K562 (cell line): ENCODE data around the gene WDR46. TPM values are rescaled to one million over a fixed set of nuclear protein-coding genes. Genes with fewer than 3 reads are reported as not detected.
A peak's percentile ranks its signal among the peaks of the same experiment; 100 is the strongest.

Experiments
- CBFA2T2 ChIP-seq: fragments of 450-650 bp; conservative IDR thresholded peaks from 2 replicates; pipeline ENCODE4 v1.6.1; 2017; ENCODE audit warnings: mild to moderate bottlenecking
- EHMT2 ChIP-seq: fragments of 450-650 bp; IDR thresholded peaks from 2 replicates; pipeline ENCODE4 v1.6.1; 2018; ENCODE audit warnings: antibody characterized with exemption
- FOXJ2 ChIP-seq: fragments of 200-800 bp; sonication (Bioruptor generic); IDR thresholded peaks from 2 replicates; pipeline ENCODE4 v1.6.1; 2016; ENCODE audit warnings: missing genetic modification characterization, missing compliant biosample characterization
- HCFC1 ChIP-seq: IDR thresholded peaks from 2 replicates; pipeline ENCODE4 v1.6.1; 2012; ENCODE audit warnings: low read depth, low read length, improper control_type of control experiment
- HDAC2 ChIP-seq: fragments of 450-650 bp; IDR thresholded peaks from 2 replicates; pipeline ENCODE4 v1.6.1; 2016; ENCODE audit warnings: mild to moderate bottlenecking
- KDM5B ChIP-seq: fragments of 200-600 bp; sonication (generic); IDR thresholded peaks from 2 replicates; pipeline ENCODE4 v1.6.1; 2012; ENCODE audit warnings: low read depth, mild to moderate bottlenecking, moderate library complexity, low read length, control low read depth, inconsistent platforms; ENCODE audit not compliant: insufficient replicate concordance
- MBD2 ChIP-seq: sonication (generic); IDR thresholded peaks from 2 replicates; pipeline ENCODE4 v1.6.1; 2016; ENCODE audit warnings: low read depth, borderline replicate concordance
- NCOA4 ChIP-seq: fragments of 450-650 bp; IDR thresholded peaks from 2 replicates; pipeline ENCODE4 v1.6.1; 2018; ENCODE audit warnings: mild to moderate bottlenecking; ENCODE audit not compliant: partially characterized antibody
- NCOA6 ChIP-seq: fragments of 450-650 bp; IDR thresholded peaks from 2 replicates; pipeline ENCODE4 v1.6.1; 2017; ENCODE audit warnings: mild to moderate bottlenecking
- POLR3A ChIP-seq: IDR thresholded peaks from 2 replicates; pipeline ENCODE4 v1.6.1; 2011; ENCODE audit warnings: borderline replicate concordance, mild to moderate bottlenecking, moderate library complexity; ENCODE audit not compliant: insufficient read length, insufficient read depth; ENCODE audit errors: extremely low read depth
- RBM15 ChIP-seq: fragments of 200-400 bp; formaldehyde crosslinking; IDR thresholded peaks from 2 replicates; pipeline ENCODE4 v1.6.1; 2018; ENCODE audit warnings: mild to moderate bottlenecking, low read length, moderate library complexity; ENCODE audit not compliant: insufficient read depth
- SIRT6 ChIP-seq: IDR thresholded peaks from one replicate; pipeline ENCODE4 v1.6.1; 2012; ENCODE audit warnings: low read depth, mild to moderate bottlenecking, control low read depth, inconsistent platforms, low read length, moderate library complexity
- SNIP1 ChIP-seq: fragments of 450-650 bp; IDR thresholded peaks from 2 replicates; pipeline ENCODE4 v1.7.1; 2017; ENCODE audit warnings: low read depth, mild to moderate bottlenecking
- STAT5A ChIP-seq: IDR thresholded peaks from 2 replicates; pipeline ENCODE4 v1.6.1; 2012; ENCODE audit warnings: low read length, inconsistent platforms, borderline replicate concordance
- ZNF561 ChIP-seq: fragments of 450-650 bp; formaldehyde crosslinking; conservative IDR thresholded peaks from 2 replicates; pipeline ENCODE4 v1.4.0; 2020; ENCODE audit warnings: mild to moderate bottlenecking, moderate library complexity
- ZZZ3 ChIP-seq: fragments of 450-650 bp; IDR thresholded peaks from 2 replicates; pipeline ENCODE4 v1.6.1; 2016; ENCODE audit warnings: antibody characterized with exemption, mild to moderate bottlenecking, moderate library complexity
- polyA plus RNA-seq, 8 experiments: library from polyadenylated mRNA; depleted of rRNA in 4 of 8; stranded (reverse) in 5 of 8; unstranded in 3 of 8; fragments of >200 nt; fragmentation: Nextera tagmentation in 2 of 8; fragmentation: Illumina TruSeq in 1 of 8; extraction: Ambion mirVana in 2 of 8; extraction: Trizol in 1 of 8; gene quantifications; 2 replicates each; pipeline versions ENCODE4 v1.2.1 to v1.2.3, GENCODE V29; 2011 to 2014; ENCODE audit warnings: inconsistent platforms in 1 of 8, missing spikeins in 1 of 8
- total RNA-seq, 7 experiments: library from RNA; depleted of rRNA in 6 of 7; stranded (reverse); fragments of >200 nt in 6 of 7; fragmentation: Illumina TruSeq in 2 of 7; extraction: Trizol in 2 of 7; gene quantifications; 2 replicates each; pipeline versions ENCODE4 v1.2.1 to v1.2.3, GENCODE V29; 2011 to 2021; ENCODE audit warnings: low replicate concordance in 1 of 7
- TF ChIP-seq, protein P1 (sequence below), 2 experiments: fragments of 450-650 bp; conservative IDR thresholded peaks; 2 replicates each; pipeline ENCODE4 v1.6.1; 2017; ENCODE audit warnings: mild to moderate bottlenecking in 2 of 2, moderate library complexity in 2 of 2
- TF ChIP-seq, protein P2 (sequence below): fragments of 450-650 bp; IDR thresholded peaks from 2 replicates; pipeline ENCODE4 v1.6.1; 2018; ENCODE audit not compliant: partially characterized antibody
- TF ChIP-seq, protein P3 (sequence below): sonication (generic); formaldehyde crosslinking; IDR thresholded peaks from 2 replicates; pipeline ENCODE4 v1.8.0; 2022; ENCODE audit warnings: mild to moderate bottlenecking, missing genetic modification reagents

The WDR46 gene
- total and polyA plus RNA-seq, 9 of the 15 experiments (the other 6 are each of a cell fraction or from before 2014, with no cell fraction given), result 8.9 to 146 (median 93.1) TPM

DNA sequence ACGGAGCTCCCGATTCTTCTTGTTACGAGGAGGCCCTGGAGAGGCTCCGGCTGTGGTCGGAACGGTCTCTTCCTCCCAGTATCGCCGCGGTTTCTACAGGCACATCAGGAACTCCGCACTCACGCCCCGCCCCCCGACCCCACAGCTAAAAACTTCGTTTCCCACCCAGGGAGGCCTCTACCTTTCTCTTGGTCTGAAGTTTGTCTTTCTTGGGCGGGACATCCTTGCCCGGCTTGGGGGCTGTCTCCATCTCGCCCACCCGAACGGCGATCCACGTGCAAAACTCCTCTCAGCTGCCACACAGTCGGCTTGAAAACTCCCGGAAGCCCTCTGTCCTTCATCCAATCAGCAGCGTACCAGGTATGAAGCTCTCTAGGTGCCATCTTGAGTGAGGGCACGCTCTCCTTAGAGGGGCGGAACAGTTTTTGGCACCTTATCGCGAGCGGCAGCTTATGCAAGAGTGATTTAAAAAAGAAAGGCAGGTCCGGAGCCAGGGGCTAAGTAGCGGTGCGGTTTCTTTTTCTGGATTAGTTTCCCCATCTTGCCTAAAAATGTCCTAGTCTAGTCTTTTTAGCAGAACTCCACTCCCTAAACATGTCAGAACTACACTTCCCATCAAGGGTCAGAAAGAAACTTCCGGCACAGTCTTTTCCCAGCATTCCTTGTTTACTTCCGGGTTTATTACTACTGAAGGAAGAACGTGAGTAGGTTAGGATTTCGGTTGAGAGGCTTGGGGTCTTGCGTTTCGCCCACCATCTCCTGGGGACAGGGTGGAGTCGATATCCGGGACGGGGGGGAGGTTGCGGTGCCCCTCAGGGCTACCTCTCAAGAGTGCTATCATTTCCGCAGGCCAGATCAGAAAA is at the start of gene WDR46, which contains the start of gene PFDN6 (continued):
- TF ChIP-seq FOXJ2 (tag), result peak; percentile 96
- no peak for TF ChIP-seq NCOA4
- TF ChIP-seq, protein P1, sequence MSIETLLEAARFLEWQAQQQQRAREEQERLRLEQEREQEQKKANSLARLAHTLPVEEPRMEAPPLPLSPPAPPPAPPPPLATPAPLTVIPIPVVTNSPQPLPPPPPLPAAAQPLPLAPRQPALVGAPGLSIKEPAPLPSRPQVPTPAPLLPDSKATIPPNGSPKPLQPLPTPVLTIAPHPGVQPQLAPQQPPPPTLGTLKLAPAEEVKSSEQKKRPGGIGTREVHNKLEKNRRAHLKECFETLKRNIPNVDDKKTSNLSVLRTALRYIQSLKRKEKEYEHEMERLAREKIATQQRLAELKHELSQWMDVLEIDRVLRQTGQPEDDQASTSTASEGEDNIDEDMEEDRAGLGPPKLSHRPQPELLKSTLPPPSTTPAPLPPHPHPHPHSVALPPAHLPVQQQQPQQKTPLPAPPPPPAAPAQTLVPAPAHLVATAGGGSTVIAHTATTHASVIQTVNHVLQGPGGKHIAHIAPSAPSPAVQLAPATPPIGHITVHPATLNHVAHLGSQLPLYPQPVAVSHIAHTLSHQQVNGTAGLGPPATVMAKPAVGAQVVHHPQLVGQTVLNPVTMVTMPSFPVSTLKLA (conservative IDR thresholded peaks at IDR 0.05), result peak; percentile 98 to 99
- peak; percentile 70; the same call in 1 of the 2 replicates for TF ChIP-seq ZZZ3
- TF ChIP-seq SIRT6, result no peak
- no peak for TF ChIP-seq SNIP1
- peak; percentile 94 for TF ChIP-seq MBD2
- peak; percentile 93 for TF ChIP-seq HCFC1
- no peak for TF ChIP-seq ZNF561 (CRISPR knock-in tag)
- TF ChIP-seq CBFA2T2, result no peak; the same call in 1 of the 2 replicates
- TF ChIP-seq NCOA6, result no peak
- no peak for TF ChIP-seq EHMT2
- no peak for TF ChIP-seq KDM5B
- TF ChIP-seq RBM15, result no peak
- TF ChIP-seq STAT5A, result no peak
- TF ChIP-seq HDAC2, result peak; percentile 98
- TF ChIP-seq, protein P2, sequence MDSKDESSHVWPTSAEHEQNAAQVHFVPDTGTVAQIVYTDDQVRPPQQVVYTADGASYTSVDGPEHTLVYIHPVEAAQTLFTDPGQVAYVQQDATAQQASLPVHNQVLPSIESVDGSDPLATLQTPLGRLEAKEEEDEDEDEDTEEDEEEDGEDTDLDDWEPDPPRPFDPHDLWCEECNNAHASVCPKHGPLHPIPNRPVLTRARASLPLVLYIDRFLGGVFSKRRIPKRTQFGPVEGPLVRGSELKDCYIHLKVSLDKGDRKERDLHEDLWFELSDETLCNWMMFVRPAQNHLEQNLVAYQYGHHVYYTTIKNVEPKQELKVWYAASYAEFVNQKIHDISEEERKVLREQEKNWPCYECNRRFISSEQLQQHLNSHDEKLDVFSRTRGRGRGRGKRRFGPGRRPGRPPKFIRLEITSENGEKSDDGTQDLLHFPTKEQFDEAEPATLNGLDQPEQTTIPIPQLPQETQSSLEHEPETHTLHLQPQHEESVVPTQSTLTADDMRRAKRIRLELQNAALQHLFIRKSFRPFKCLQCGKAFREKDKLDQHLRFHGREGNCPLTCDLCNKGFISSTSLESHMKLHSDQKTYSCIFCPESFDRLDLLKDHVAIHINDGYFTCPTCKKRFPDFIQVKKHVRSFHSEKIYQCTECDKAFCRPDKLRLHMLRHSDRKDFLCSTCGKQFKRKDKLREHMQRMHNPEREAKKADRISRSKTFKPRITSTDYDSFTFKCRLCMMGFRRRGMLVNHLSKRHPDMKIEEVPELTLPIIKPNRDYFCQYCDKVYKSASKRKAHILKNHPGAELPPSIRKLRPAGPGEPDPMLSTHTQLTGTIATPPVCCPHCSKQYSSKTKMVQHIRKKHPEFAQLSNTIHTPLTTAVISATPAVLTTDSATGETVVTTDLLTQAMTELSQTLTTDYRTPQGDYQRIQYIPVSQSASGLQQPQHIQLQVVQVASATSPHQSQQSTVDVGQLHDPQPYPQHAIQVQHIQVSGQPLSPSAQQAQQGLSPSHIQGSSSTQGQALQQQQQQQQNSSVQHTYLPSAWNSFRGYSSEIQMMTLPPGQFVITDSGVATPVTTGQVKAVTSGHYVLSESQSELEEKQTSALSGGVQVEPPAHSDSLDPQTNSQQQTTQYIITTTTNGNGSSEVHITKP, result peak; percentile 7
- TF ChIP-seq POLR3A, result no peak
- TF ChIP-seq, protein P3, sequence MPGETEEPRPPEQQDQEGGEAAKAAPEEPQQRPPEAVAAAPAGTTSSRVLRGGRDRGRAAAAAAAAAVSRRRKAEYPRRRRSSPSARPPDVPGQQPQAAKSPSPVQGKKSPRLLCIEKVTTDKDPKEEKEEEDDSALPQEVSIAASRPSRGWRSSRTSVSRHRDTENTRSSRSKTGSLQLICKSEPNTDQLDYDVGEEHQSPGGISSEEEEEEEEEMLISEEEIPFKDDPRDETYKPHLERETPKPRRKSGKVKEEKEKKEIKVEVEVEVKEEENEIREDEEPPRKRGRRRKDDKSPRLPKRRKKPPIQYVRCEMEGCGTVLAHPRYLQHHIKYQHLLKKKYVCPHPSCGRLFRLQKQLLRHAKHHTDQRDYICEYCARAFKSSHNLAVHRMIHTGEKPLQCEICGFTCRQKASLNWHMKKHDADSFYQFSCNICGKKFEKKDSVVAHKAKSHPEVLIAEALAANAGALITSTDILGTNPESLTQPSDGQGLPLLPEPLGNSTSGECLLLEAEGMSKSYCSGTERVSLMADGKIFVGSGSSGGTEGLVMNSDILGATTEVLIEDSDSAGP, result no peak
